RWPE1 (cell line): ENCODE results near the gene ATXN7L2.
"Not testable (repeated sequence)": the region's sequence is repeated elsewhere in the genome, so short reads cannot be mapped to it uniquely, and the experiment has no call there.

Experiments
- CTCF ChIA-PET: fragments of 350-600 bp; sonication (Branson Sonifier 250); formaldehyde crosslinking; extraction: SDS; loops from one replicate; lab custom pipeline; 2021; lab: Yijun Ruan, JAX
- POLR2A ChIA-PET: fragments of 400-600 bp; formaldehyde crosslinking; extraction: SDS; loops from one replicate; lab custom pipeline; 2020; ENCODE audit warnings: antibody characterized with exemption; ENCODE audit not compliant: low non-redundant PET; lab: Yijun Ruan, JAX
- DNase-seq: peaks from one replicate; pipeline ENCODE4 v3.0.0; 2012; ENCODE audit warnings: low spot score
- H3K27ac ChIP-seq: fragments of 450-650 bp; 2 replicates; pipeline ENCODE4 v1.5.1; 2017
- TF ChIP-seq, protein P1 (sequence below): fragments of 450-650 bp; conservative IDR thresholded peaks from 2 replicates; pipeline ENCODE4 v1.5.1; 2017; ENCODE audit warnings: low read depth, mild to moderate bottlenecking

The ATXN7L2 gene

DNA sequence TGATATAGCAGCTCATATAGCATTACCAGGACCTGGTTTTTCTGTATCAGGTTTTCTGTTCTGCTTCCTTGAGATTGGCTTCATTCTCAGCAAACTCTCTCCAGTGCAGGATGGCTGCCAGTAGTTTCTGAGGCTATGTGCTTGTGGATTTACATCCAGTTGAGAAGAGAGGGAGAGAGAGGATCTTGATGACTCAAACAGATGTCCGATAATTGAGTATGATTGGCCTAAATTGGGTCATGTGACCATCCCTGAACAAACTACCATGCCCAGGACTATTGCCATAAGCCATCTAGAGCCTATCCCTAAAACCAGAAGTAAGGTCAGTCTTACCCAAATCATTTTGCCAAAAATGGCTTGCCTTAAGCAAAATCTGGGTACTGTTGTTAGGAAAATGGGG is 39.4 kb upstream of the ATXN7L2 start:
- H3K27ac ChIP-seq, result no peak overlapping the region
- TF ChIP-seq, protein P1, sequence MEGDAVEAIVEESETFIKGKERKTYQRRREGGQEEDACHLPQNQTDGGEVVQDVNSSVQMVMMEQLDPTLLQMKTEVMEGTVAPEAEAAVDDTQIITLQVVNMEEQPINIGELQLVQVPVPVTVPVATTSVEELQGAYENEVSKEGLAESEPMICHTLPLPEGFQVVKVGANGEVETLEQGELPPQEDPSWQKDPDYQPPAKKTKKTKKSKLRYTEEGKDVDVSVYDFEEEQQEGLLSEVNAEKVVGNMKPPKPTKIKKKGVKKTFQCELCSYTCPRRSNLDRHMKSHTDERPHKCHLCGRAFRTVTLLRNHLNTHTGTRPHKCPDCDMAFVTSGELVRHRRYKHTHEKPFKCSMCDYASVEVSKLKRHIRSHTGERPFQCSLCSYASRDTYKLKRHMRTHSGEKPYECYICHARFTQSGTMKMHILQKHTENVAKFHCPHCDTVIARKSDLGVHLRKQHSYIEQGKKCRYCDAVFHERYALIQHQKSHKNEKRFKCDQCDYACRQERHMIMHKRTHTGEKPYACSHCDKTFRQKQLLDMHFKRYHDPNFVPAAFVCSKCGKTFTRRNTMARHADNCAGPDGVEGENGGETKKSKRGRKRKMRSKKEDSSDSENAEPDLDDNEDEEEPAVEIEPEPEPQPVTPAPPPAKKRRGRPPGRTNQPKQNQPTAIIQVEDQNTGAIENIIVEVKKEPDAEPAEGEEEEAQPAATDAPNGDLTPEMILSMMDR, result no peak
- DNase-seq, result no peak
- POLR2A ChIA-PET, result no interaction called here
- CTCF ChIA-PET, result no interaction called here

DNA sequence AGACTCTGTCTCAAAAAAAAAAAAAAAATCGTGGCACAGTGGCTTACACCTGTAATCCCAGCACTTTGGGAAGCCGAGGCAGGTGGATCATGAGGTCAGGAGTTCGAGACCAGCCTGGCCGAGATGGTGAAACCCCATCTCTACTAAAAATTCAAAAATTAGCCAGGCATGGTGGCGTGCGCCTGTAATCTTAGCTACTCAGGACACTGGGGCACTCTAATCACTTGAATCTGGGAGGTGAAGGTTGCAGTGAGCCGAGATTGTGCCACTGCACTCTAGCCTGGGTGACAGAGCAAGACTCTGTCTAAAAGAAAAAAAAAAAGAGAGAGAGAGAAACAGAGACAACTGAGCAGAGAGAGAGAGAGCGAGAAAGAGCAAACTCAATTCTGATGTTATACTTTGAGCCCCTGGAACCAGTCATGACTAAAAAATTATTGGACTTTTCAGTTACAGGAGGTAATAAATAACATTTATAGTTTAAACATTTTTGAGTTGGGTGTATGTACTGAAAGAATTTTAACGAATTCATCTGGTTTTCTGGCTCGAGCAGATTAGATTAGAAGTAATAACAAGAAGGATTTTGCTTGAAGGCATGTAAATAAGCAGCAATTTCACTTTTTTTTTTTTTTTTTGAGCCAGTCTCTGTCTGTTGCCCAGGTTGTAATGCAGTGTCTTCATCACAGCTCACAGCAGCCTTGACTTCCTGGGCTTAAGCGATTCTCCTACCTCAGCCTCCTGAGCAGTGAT is 37.6 kb upstream of the ATXN7L2 start:
- POLR2A ChIA-PET, H3K27ac ChIP-seq, CTCF ChIA-PET, DNase-seq: not testable (repeated sequence)

DNA sequence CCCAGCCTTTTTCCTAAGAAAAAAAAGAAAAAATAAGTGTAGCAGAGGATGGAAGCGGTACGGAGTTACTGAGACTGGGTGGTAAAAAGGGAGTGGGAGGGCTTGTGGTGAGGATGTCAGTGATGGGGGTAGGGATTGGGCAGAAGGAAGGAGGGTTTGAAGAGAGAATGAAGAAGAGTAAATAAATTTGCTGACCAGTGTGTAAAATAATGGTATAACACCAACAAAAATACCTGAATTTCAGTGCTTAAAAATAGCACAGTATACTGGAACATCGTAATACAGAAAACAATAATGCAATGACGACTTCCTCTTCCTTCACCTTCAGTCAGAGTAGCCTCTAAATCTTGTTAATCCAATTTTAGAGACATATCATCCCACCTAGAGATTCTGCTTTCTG is 36.2 kb upstream of the ATXN7L2 start:
- CTCF ChIA-PET, result no interaction called here
- TF ChIP-seq, protein P1, result no peak
- no peak for DNase-seq
- POLR2A ChIA-PET, result no interaction called here
- no peak overlapping the region for H3K27ac ChIP-seq

DNA sequence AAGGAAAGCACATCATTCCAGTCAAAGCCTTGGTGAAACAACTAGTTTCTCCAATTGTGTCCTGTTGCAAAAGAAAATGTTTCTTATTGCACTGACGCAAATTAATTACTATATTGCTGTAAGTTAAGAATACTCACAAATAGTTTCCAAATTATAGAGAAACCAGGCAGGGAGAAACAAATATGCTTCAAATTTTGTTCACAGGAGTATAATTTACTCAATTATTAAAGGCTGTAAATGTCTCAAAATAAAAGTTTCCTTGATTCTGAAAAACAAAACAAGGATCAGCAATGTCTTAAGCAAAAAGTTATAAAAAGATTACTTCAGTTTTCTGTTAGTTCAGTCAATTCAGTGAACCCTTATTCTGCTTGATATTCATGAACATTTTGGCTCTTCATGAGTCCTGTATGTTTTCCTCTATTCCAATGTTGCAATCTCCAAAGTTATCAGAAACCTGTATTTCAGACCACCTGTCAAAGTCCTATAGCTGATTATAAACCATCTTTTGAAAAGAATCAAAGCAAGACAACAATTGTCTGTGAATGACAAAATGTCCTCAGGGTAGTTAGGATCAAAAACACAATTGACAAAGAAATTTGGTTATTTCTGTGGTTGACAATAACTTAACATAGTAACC is 29.1 kb upstream of the ATXN7L2 start:
- CTCF ChIA-PET, result interaction anchor here (0.6 kb wide), 1 partner anchor 742 kb away, joined by 3 read pairs; no protein-coding TSS in a partner anchor

DNA sequence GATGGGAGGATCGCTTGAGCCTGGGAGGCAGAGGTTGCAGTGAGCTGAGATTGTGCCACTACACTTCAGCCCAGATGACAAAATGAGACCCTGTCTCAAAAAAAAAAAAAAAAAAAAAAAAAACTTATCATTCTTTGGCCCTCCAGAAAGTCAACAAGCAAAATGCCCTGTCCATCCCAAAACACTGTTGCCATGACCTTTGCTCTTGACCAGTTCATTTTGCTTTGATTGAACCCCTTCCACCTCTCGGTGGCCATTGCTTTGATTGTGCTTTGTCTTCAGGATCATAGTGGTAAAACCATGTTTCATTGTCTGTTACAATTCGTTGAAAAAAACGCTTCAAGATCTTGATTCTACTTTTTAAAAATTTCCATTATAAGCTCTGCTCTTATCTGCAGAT is 25.9 kb upstream of the ATXN7L2 start:
- TF ChIP-seq, protein P1, result no peak
- CTCF ChIA-PET, result no interaction called here
- H3K27ac ChIP-seq, result no peak overlapping the region
- POLR2A ChIA-PET, result no interaction called here
- no peak for DNase-seq

More for the DNA sequence above, 29.1 kb upstream of the ATXN7L2 start:
- DNase-seq, result no peak
- H3K27ac ChIP-seq, result no peak overlapping the region
- TF ChIP-seq, protein P1, result no peak
- POLR2A ChIA-PET, result no interaction called here

DNA sequence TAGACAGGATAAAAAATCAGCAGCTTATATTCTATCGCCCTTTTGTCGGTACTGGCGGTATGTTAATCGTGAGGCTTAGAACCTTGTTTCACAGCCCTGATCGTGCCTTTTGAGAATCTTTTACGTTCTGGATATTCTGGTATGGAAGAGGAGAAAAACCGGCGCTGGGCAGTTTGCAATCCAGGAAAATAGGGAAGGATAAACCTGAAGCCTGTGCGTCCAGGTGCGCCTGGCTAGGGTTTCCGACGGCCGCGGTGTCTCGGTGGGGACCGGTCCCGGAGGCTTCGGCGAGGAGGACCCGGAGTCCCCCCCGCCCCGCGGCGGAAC is 17.6 kb upstream of the ATXN7L2 start:
- ChIA-PET POLR2A (no interaction called here), CTCF (interaction anchor here (0.9 kb wide), 1 partner anchor 82 kb away, joined by 3 read pairs; no protein-coding TSS in a partner anchor)
- no peak for DNase-seq
- no peak overlapping the region for H3K27ac ChIP-seq
- TF ChIP-seq, protein P1, result no peak
